HG02610 (cell line): ENCODE measurements around the gene OSMR.

ENCODE experiments used
- ATAC-seq: cut with Tn5 transposase; IDR thresholded peaks from one replicate; pipeline ENCODE4 v1.9.1; 2021; ENCODE audit warnings: mild to moderate bottlenecking, moderate library complexity; ENCODE audit not compliant: unreplicated experiment

OSMR gene

DNA sequence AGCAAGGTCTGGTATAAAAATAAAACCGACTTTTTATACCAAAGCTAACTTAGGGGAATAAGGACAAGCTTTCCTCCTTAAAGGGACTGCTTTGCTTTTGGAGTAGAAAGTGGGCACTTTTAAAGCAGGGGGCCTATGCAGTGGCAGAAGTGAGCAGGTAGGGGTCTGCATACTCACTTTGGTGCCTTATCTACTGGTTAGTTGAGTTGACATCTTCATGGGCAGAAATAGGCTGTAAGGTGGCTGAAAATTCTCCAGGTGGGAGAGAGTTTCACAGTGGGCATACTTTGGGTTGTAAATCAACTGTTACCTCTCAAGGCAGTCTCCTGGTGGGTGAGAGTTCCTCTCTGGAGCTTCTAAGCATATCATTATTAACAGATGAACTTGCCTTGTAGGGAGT is 24.8 kb downstream of the OSMR start:
- ATAC-seq, result no peak

- no peak for ATAC-seq
These were observed 25.3 kb downstream of the OSMR start for GRCh38 chr5:38871058-38871605.

- no peak for ATAC-seq
These were observed 26.2 kb downstream of the OSMR start for GRCh38 chr5:38871790-38872551.

DNA sequence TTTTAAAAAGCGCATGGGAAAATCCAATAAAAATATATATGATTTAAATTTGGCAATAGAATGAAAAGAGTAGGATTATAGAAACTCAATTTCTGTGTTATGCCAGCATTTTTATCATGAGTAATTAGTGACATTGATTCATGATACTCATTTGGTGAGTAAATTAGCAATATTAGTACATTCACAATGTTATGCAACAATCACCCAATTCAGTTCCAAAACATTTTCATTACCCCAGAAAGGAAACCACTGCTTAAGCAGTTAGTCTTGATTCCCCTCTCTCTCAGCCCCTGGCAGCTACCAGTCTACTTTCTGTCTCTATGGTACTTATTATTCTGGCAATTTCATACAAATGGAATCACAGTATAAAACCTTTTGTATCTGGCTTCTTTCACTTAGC is 27.0 kb downstream of the OSMR start:
- ATAC-seq, result no peak

DNA sequence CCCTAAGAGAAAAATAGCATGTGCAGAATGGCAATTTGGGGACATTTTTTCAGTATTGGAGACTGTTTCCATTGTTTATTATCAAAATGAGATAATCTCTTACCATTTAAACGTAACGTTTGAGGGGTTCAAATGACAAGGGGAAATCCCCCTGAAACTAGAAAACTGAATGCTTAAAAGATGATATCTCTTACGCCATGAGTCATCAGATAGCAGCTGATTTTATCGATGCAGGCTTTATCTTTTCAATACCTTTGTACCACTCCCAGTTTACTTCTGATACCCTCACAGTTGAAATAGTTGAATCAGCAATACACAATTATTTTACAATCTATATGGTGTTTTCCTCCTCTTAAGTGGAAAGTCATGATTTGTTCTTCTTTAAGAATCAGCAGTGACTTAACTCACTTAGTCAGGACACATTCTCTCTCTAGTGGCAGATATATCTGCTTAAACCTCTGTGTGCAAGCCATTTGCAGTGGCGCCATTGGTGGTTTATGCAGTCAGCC is 29.2 kb downstream of the OSMR start:
- ATAC-seq, result no peak

DNA sequence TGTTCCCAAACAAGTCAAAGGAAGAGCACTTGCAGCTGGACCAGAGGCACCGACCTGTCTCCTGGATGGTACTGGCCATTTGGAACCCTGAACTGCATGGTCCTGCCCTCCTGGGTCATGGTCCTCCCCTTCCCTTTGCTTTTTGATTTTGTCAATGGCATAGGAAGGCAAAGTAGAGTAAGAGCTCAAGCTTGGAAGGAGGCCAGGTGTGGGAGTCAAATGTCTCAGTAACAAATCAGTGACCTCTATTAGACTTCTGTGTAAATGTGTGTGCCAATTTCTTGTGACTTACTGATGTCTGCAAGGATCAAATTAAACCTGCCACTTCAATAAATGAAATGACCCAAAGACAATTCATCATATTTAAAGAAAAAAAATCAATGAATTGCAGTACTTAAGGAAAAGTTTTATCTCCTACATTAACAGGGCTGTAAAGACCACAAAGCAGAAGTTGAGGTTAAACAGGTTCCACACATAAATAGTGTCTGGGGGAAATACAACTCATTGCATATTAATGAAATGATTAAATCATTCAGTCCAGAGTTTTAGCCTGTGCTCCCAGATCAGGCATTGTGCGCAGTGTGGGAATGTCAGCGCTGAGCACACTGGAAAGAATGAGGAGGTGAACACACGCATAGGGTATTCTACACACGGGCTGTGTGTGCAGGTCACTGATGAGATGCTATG is 32.7 kb downstream of the OSMR start:
- ATAC-seq, result no peak

- ATAC-seq, result no peak
These were observed 33.3 kb downstream of the OSMR start for GRCh38 chr5:38879078-38879460.

GRCh38 chr5:38883842-38884241 is 38.0 kb downstream of the OSMR start:
- ATAC-seq, result no peak

DNA sequence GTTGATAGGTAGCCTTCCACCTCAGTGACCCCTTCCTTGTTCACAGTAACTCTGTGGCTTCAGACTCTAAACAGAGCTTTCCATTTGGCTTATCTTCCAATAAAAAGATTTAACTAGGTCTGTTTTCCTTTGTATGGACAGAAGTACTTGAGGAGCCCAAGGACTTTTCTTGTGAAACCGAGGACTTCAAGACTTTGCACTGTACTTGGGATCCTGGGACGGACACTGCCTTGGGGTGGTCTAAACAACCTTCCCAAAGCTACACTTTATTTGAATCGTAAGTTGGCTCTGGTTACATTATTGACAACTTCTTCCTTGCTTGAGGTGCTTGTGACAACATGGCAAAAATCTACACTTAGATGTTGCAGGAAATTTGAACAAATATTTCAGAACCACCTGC is 39.4 kb downstream of the OSMR start:
- ATAC-seq, result no peak

DNA sequence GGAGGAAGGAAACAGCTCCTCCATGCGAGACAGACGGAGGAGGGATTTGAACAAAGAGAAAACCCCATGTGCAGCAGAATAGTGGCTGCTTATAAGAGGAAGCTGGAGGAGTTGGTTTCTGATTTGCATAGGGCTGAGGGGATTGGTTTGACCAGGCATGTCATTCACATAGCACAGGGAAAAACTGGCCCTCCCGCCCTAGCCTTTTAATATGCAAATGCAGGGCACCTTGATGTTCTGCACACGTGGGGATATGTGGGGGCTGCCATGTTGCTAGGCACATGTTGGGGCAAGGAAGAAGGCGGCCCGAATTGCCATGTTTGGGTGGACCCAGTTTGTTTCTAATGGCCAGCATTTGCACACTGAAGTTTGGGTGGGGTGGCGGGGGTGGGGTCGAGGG is 42.2 kb downstream of the OSMR start:
- no peak for ATAC-seq

DNA sequence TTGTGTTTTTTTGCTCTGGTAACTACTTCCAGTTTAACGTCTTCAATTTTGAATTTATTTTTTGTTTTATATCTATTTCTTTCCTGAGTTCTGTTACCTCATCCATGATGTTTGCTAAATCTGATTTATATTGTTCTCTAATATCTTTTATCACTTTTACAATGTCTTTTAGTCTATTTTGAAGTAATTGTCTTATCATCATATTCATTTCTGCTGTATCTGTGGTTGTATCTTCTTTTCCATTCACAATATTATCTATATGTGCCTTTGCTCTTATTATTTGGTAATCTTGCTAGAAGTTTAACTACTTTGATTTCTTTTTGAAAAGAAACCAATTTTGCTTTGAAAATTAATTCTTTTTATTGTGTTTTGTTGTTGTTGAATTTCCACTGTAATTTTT is 43.6 kb downstream of the OSMR start:
- ATAC-seq, result no peak

DNA sequence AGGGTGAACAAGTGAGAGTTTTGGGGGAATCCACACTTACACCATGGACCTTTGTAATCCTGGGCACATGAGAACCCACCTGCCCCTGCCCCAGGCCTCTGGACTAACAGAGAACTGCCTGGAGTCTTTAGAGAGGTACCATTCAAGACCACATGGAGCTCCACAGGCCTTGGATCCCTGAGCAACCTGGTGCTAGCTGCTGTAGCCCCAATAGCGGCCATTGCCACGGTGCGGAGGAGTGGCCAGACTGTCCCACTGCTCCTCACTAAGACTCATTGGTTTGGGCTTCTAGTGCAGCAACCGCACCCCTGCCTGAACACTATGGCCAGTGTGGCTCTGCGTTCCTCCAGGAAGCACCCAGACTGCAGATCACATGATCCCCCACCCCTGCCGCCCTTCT is 45.8 kb downstream of the OSMR start:
- ATAC-seq, result no peak

- ATAC-seq, result peak; percentile 85
These were observed 46.6 kb downstream of the OSMR start for GRCh38 chr5:38892363-38892762.

- ATAC-seq, result no peak
These were observed 50.9 kb downstream of the OSMR start for GRCh38 chr5:38896760-38897159.

GRCh38 chr5:38899936-38900335 is 54.1 kb downstream of the OSMR start:
- ATAC-seq, result no peak

- ATAC-seq, result no peak
These were observed 59.7 kb downstream of the OSMR start for GRCh38 chr5:38905516-38905915.

GRCh38 chr5:38906503-38906902 is 60.7 kb downstream of the OSMR start:
- no peak for ATAC-seq

GRCh38 chr5:38911933-38912332 is 66.1 kb downstream of the OSMR start:
- no peak for ATAC-seq

DNA sequence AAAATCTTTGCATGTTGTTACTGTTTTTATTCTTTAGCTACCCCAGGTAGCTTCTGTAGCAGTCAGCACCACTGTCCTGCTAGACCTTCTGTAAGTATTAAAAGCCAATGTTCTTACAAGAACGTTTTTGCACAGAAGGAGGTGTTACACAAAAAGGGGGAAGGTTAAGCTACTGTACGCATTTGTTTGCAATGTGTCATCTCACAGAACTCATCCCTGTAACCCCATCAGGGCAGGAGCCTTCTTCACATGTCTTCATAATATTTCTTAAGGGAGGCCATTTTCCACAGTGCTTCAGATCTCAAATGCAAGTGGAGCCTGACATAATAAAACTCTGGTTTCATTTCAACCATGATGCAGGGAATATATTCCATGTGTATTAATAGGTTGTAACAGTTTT is 67.9 kb downstream of the OSMR start:
- ATAC-seq, result no peak

GRCh38 chr5:38916802-38917201 is 71.0 kb downstream of the OSMR start:
- no peak for ATAC-seq

DNA sequence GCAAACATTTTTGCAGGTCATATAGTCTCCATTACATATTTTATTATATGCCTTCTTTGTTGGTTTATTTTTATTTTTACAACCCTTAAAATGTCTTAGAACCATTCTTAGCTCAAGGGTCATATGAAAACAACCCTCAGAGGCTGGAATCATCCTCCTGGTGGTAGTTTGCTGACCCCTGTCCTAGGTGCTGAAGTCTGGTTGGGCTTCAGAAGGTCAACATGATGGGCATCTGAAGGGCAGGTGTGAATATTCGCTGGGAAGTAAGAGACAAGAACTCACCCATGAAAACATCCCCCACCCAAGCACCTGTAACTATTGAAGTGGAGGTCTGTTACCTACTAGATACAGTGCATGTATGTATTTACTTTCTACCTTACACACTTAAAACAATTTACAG is 75.4 kb downstream of the OSMR start:
- no peak for ATAC-seq

DNA sequence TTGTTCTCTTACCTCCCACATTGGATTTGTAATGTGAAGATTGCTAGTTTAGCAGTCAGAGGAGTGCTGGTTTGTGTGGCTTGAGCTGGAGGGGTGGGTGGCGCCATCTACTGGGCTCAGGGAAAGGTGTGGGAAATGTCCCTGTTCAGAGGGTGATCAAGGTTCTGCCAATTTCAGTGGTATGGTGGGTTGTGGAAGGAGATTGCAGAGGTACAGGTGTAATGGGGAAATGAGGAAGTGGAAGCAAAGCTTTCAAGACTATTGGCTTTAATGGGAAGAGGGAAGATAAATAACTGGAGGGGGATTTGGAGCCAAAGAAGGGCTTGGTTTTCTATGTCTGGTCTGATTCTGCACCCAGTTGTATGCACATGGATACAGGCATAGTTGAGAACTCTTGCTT is 76.4 kb downstream of the OSMR start:
- peak; percentile 76 for ATAC-seq
